Measurements from ENCODE around the gene FSTL4. TPM values are rescaled to one million over a fixed set of nuclear protein-coding genes. Genes with fewer than 3 reads are reported as not detected.

Gene FSTL4
- total RNA-seq, 1 donor from 2014 or later: under 0.01 TPM

- DNase-seq: no peak
Measured at GRCh38 chr5:133150909-133151544, 461.3 kb downstream of the FSTL4 start.

- DNase-seq: no peak
Measured at GRCh38 chr5:133149345-133149744, 463.0 kb downstream of the FSTL4 start.

- DNase-seq: no peak
Measured at GRCh38 chr5:133147815-133148567, 464.4 kb downstream of the FSTL4 start.

- DNase-seq: no peak
Measured at GRCh38 chr5:133147411-133147810, 464.9 kb downstream of the FSTL4 start.

Measured in dermis blood vessel endothelial cell (primary cell).